A549 (cell line): ENCODE data around the gene INHA. TPM values are rescaled to one million over a fixed set of nuclear protein-coding genes. Genes with fewer than 3 reads are reported as not detected.

Source experiments
- ATAC-seq, 2 experiments: fragments of 200-7000 bp in 1 of 2; fragments of >200 bp in 1 of 2; cut with Nextera tagmentation in 1 of 2; cut with Tn5 transposase in 1 of 2; 3 replicates each; pipeline versions ENCODE4 v1.8.0 to v1.9.1; 2018 to 2020; ENCODE audit warnings: mild to moderate bottlenecking in 1 of 2, moderate library complexity in 1 of 2
- CTCF ChIA-PET: fragments of 300-600 bp; sonication (Branson Sonifier 250); formaldehyde crosslinking; extraction: SDS; loops from one replicate; lab custom pipeline; 2021; ENCODE audit warnings: antibody characterized with exemption, inconsistent platforms; lab: Yijun Ruan, JAX
- POLR2A ChIA-PET: fragments of 350-600 bp; formaldehyde crosslinking; extraction: SDS; loops from one replicate; lab custom pipeline; 2021; ENCODE audit warnings: antibody characterized with exemption, inconsistent platforms; lab: Yijun Ruan, JAX
- DNase-seq, 2 experiments: peaks; one replicate each; pipeline versions ENCODE4 v3.0.0 to v3.0.0-alpha.2; 2011 to 2016; ENCODE audit warnings: low read depth in 1 of 2, low spot score in 1 of 2
- FAIRE-seq: peaks from 2 replicates; lab custom pipeline; 2011; peaks lifted over from hg19 to GRCh38; lab: Jason Lieb, UNC
- H3K27ac ChIP-seq, 2 experiments: fragments of >200 bp; sonication (Bioruptor Twin); formaldehyde crosslinking; 3 replicates each; pipeline ENCODE4 v1.5.1; 2016 to 2017
- H3K4me1 ChIP-seq: fragments of >200 bp; sonication (Bioruptor Twin); formaldehyde crosslinking; 3 replicates; pipeline ENCODE4 v1.6.1; 2016
- H3K4me2 ChIP-seq: fragments of >200 bp; sonication (Bioruptor Twin); formaldehyde crosslinking; 3 replicates; pipeline ENCODE4 v1.6.1; 2016
- H3K4me3 ChIP-seq: fragments of >200 bp; sonication (Bioruptor Twin); formaldehyde crosslinking; 3 replicates; pipeline ENCODE4 v1.5.1; 2016
- H3K9me3 ChIP-seq: fragments of >200 bp; sonication (Bioruptor Twin); formaldehyde crosslinking; 3 replicates; pipeline ENCODE4 v1.6.1; 2016
- CBX8 ChIP-seq: fragments of 200-600 bp; sonication (generic); IDR thresholded peaks from 2 replicates; pipeline ENCODE4 v1.6.1; 2016
- CEBPB ChIP-seq, 2 experiments: fragments of >200 bp in 1 of 2; sonication (Bioruptor Twin) in 1 of 2; formaldehyde crosslinking in 1 of 2; IDR thresholded peaks; 2 replicates each; pipeline ENCODE4 v1.6.1; 2012 to 2016
- CHD4 ChIP-seq: fragments of 200-600 bp; sonication (generic); IDR thresholded peaks from 2 replicates; pipeline ENCODE4 v1.6.1; 2016; ENCODE audit warnings: antibody characterized with exemption, mild to moderate bottlenecking, borderline replicate concordance
- CTCF ChIP-seq: fragments of >200 bp; sonication (Bioruptor Twin); formaldehyde crosslinking; IDR thresholded peaks from 3 replicates; pipeline ENCODE4 v1.5.1; 2016
- EHMT2 ChIP-seq: fragments of 200-600 bp; sonication (generic); IDR thresholded peaks from 2 replicates; pipeline ENCODE4 v1.6.1; 2016; ENCODE audit warnings: antibody characterized with exemption, low read depth, mild to moderate bottlenecking, moderate library complexity
- FOSL2 ChIP-seq, 2 experiments: fragments of 450-650 bp in 1 of 2; fragments of >200 bp in 1 of 2; sonication (Bioruptor Twin) in 1 of 2; formaldehyde crosslinking; IDR thresholded peaks; 2 replicates each; pipeline versions ENCODE4 v1.5.0 to v1.6.1; 2016 to 2020; ENCODE audit warnings: mild to moderate bottlenecking in 1 of 2, moderate library complexity in 1 of 2
- HDAC2 ChIP-seq: fragments of 200-600 bp; sonication (generic); IDR thresholded peaks from 2 replicates; pipeline ENCODE4 v1.6.1; 2016
- HOXB13 ChIP-seq: fragments of 250-450 bp; sonication (Bioruptor Pico); IDR thresholded peaks from 2 replicates; pipeline ENCODE4 v1.5.0; 2020; ENCODE audit warnings: low read depth, mild to moderate bottlenecking, moderate library complexity
- HOXB5 ChIP-seq: fragments of 250-450 bp; sonication (Bioruptor Pico); IDR thresholded peaks from 2 replicates; pipeline ENCODE4 v1.5.0; 2020; ENCODE audit warnings: mild to moderate bottlenecking, moderate library complexity
- JUN ChIP-seq, 2 experiments: fragments of >200 bp; sonication (Bioruptor Twin); formaldehyde crosslinking; IDR thresholded peaks; 2 replicates in 1 of 2; 3 replicates in 1 of 2; pipeline ENCODE4 v1.6.1; 2016 to 2017
- JUNB ChIP-seq: fragments of >200 bp; sonication (Bioruptor Twin); formaldehyde crosslinking; IDR thresholded peaks from 2 replicates; pipeline ENCODE4 v1.6.1; 2016
- KDM5A ChIP-seq: fragments of 200-600 bp; sonication (generic); IDR thresholded peaks from 2 replicates; pipeline ENCODE4 v1.6.1; 2016; ENCODE audit warnings: antibody characterized with exemption, mild to moderate bottlenecking
- MAZ ChIP-seq: fragments of 150-350 bp; IDR thresholded peaks from 2 replicates; pipeline ENCODE4 v1.6.1; 2014; ENCODE audit warnings: antibody characterized with exemption, low read depth, low read length, borderline replicate concordance
- PHF8 ChIP-seq: fragments of 200-600 bp; sonication (generic); IDR thresholded peaks from 2 replicates; pipeline ENCODE4 v1.6.1; 2016; ENCODE audit warnings: low read depth, mild to moderate bottlenecking, antibody characterized with exemption, moderate library complexity, borderline replicate concordance
- RAD21 ChIP-seq, 2 experiments: fragments of >200 bp in 1 of 2; sonication (Bioruptor Twin) in 1 of 2; formaldehyde crosslinking in 1 of 2; IDR thresholded peaks in 1 of 2; conservative IDR thresholded peaks in 1 of 2; 2 replicates in 1 of 2; 3 replicates in 1 of 2; pipeline ENCODE4 v1.6.1; 2012 to 2018; ENCODE audit warnings: inconsistent platforms in 1 of 2
- RCOR1 ChIP-seq: fragments of 150-350 bp; IDR thresholded peaks from 2 replicates; pipeline ENCODE4 v1.6.1; 2014; ENCODE audit warnings: antibody characterized with exemption, low read length, low read depth
- RFX5 ChIP-seq: fragments of 450-650 bp; IDR thresholded peaks from 2 replicates; pipeline ENCODE4 v1.7.1; 2014; ENCODE audit warnings: antibody characterized with exemption, mild to moderate bottlenecking, moderate library complexity
- RNF2 ChIP-seq: fragments of 200-600 bp; sonication (generic); IDR thresholded peaks from 2 replicates; pipeline ENCODE4 v1.6.1; 2016; ENCODE audit warnings: low read depth, mild to moderate bottlenecking, antibody characterized with exemption, moderate library complexity, borderline replicate concordance
- SMC3 ChIP-seq: fragments of >200 bp; sonication (Bioruptor Twin); formaldehyde crosslinking; IDR thresholded peaks from 3 replicates; pipeline ENCODE4 v1.6.1; 2018; ENCODE audit warnings: inconsistent platforms
- SREBF2 ChIP-seq: fragments of 450-650 bp; IDR thresholded peaks from 2 replicates; pipeline ENCODE4 v1.6.1; 2014; ENCODE audit warnings: mild to moderate bottlenecking, moderate library complexity
- TP53 ChIP-seq: fragments of 250-450 bp; sonication (Bioruptor Pico); IDR thresholded peaks from 2 replicates; pipeline ENCODE4 v1.5.0; 2021; ENCODE audit warnings: mild to moderate bottlenecking, moderate library complexity
- ZC3H11A ChIP-seq: fragments of 450-650 bp; IDR thresholded peaks from 2 replicates; pipeline ENCODE4 v1.6.1; 2014; ENCODE audit warnings: antibody characterized with exemption, mild to moderate bottlenecking
- ZFP36 ChIP-seq: fragments of 450-650 bp; IDR thresholded peaks from 2 replicates; pipeline ENCODE4 v1.6.1; 2014; ENCODE audit warnings: borderline replicate concordance; ENCODE audit not compliant: partially characterized antibody
- WGBS: methylation state at CpG from one replicate; pipeline ENCODE4 v1.1.6; 2017; ENCODE audit errors: missing lambda C conversion rate; 5-methylcytosine and 5-hydroxymethylcytosine counted together
- polyA plus RNA-seq, 4 experiments: library from polyadenylated mRNA; depleted of rRNA in 3 of 4; stranded (reverse); fragments of >200 nt; fragmentation: RNase III in 1 of 4; extraction: RNeasy Plus Mini Kit Qiagen cat#74134 plus additional on column Dnase treatment in 1 of 4; gene quantifications; 2 replicates in 3 of 4; 3 replicates in 1 of 4; pipeline ENCODE4 v1.2.3, GENCODE V29; 2011 to 2017
- TF ChIP-seq, protein P1 (sequence below): fragments of 200-600 bp; sonication (generic); IDR thresholded peaks from 2 replicates; pipeline ENCODE4 v1.6.1; 2016; ENCODE audit warnings: antibody characterized with exemption, mild to moderate bottlenecking, moderate library complexity
- TF ChIP-seq, protein P2 (sequence below): fragments of >200 bp; sonication (Bioruptor Twin); formaldehyde crosslinking; IDR thresholded peaks from 3 replicates; pipeline ENCODE4 v1.6.1; 2016
- TF ChIP-seq, protein P3 (sequence below): fragments of 250-450 bp; sonication (Bioruptor Pico); IDR thresholded peaks from 2 replicates; pipeline ENCODE4 v1.5.0; 2020; ENCODE audit warnings: low read depth, mild to moderate bottlenecking, moderate library complexity

INHA gene
- polyA plus RNA-seq, 2 of the 4 experiments (the other 2 are of a cell fraction) = 0.49 to 0.72 TPM

DNA sequence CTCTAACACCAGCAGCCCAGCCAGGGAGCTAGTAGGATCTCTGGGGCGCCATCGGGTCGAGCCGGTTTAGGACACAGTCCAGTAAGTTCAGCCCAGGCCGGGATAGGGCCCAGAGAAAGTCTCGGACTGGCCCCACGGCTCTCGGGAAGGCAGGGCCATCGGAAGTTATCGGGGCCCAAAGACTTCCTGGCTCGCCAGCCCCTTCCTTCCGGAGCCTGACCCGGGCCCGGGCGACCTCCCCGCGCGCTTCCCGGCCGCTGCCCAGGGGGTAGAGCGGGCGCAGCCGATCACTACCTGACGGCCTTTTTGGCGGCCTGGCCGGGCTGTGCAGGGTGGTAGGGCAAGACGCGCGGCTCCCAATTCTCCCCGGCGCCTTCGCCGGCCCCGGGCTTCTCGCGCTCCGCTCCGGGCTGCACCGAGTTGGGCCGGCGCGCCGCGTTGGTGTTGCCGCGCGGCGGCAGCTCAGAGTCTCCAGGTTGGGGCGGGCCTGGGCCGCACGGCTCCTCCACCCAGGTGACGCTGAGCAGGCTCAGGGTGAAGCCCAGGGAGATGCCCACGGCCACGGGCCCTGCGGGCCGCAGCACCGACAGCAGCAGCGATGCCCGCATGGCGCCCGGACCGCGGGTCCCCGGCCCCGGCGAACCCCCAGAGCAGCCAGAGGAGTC is 29.0 kb upstream of the INHA start:
- Histone ChIP-seq H3K4me3 (peak overlapping the region; percentile 61), H3K9me3 (no peaks in the 10 kb centered on the region), H3K4me1 (peaks cover 12% of the 10 kb centered on the region), H3K4me2 (peak overlapping the region; percentile 89), H3K27ac (peak overlapping the region; percentile 58 to 89)
- 9% methylated on average over 5 of the region's 66 CpGs for WGBS
- DNase-seq (peak in 1 of 2 experiments; percentile 28), FAIRE-seq (no peak), ATAC-seq (peak; percentile 57 to 68)
- TF ChIP-seq JUNB (no peak), PHF8 (peak; percentile 76)
- ChIA-PET CTCF (interaction anchor here (0.7 to 79.1 kb wide), 15 partner anchors 9 to 147 kb away, joined by 3 to 3291 read pairs (median 7); partner anchors contain the start of genes ASIC4, GMPPA, INHA and OBSL1), POLR2A (interaction anchor here (1.7 kb wide), 1 partner anchor 55 kb away, joined by 5 read pairs; the partner anchor contains the start of gene STK11IP)

DNA sequence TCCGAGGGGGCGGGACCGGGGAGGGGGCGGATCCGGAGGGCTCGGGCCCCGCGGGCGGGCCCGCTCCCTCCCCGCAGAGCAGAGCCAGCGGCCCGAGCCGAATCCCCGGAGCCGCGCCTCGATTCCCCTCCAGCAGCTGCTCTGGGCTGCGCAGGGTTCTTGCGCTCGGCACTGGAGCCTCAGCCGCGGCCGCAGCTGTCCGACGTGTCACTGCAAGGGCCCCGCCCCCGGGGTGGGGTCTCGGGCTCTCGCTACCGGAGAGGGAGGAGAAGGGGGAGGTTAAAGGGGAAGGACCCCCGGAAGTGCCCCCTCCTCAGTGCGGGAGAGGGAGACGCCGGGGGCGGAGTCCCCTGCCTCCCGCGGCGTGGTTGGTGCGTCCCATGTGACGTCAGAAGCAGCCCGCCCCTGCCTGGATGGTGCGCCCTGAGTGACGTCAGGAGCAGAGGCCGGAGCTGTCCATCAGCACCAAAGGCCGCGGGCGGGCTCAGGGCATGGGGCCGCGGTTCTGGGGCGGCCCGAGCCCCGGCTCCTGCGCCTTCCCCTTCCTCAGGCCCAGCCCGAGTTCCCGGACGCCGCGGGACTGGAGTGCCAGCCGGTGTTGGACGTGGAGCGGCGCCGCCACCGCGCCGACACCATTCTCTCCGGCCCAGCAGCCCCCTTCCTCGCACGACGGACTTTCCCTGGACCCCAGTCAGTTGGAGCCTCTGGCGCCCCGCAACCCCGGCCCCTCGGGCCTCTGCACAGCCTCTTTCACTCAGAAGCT is 28.3 kb upstream of the INHA start, which contains the start of the genes CHPF and TMEM198:
TSS of gene CHPF (minus strand) at position 214 of the 763 bp plus-strand sequence. CDS start 271 bp downstream, outside the sequence.
TSS of gene TMEM198 (plus strand) at position 433 of the 763 bp plus-strand sequence. CDS start 700 bp downstream, outside the sequence.
- ATAC-seq = peak; percentile 66 to 78
- WGBS = 2% methylated on average over 21 of the region's 75 CpGs
- POLR2A ChIA-PET = interaction anchor here (1.3 to 1.7 kb wide), 2 partner anchors 9 to 54 kb away, joined by 3 to 5 read pairs; partner anchors contain the start of gene STK11IP
- Histone ChIP-seq H3K4me1 (peaks cover 12% of the 10 kb centered on the region), H3K4me3 (peak within 1 kb of the TSS; percentile 61), H3K9me3 (no peaks in the 10 kb centered on the region), H3K4me2 (peak within 1 kb of the TSS; percentile 89), H3K27ac (peak within 1 kb of the TSS; percentile 58 to 89)
- CTCF ChIA-PET = interaction anchor here (1.2 to 79.1 kb wide), 11 partner anchors 9 to 146 kb away, joined by 3 to 3291 read pairs (median 7); partner anchors contain the start of genes ASIC4, GMPPA, SPEG and STK11IP
- DNase-seq = peak; percentile 87 to 96
- no peak for FAIRE-seq
- TF ChIP-seq HOXB5 (CRISPR knock-in tag) (no peak), CBX8 (no peak), RCOR1 (no peak), ZFP36 (no peak), EHMT2 (peak; percentile 78), HOXB13 (CRISPR knock-in tag) (no peak), RFX5 (peak; percentile 56; the same call in 1 of the 2 replicates), KDM5A (no peak), CHD4 (no peak), RNF2 (no peak), JUN (IDR thresholded peaks at IDR 0.05) (no peak; a peak in 1 of 5 replicates), HDAC2 (no peak), CEBPB (IDR thresholded peaks at IDR 0.05) (no peak), MAZ (peak; percentile 94; the same call in 1 of the 2 replicates), RAD21 (conservative IDR thresholded peaks at IDR 0.05 in 1 of 2, IDR thresholded peaks at IDR 0.05 in 1 of 2) (no peak), ZC3H11A (no peak), SREBF2 (no peak), SMC3 (no peak), TP53 (CRISPR knock-in tag) (no peak), CTCF (no peak), FOSL2 (IDR thresholded peaks at IDR 0.05) (no peak), FOSL2 (CRISPR knock-in tag; IDR thresholded peaks at IDR 0.05) (peak; percentile 59; the same call in 1 of the 2 replicates), JUNB (no peak), PHF8 (no peak)
- TF ChIP-seq, protein P1, sequence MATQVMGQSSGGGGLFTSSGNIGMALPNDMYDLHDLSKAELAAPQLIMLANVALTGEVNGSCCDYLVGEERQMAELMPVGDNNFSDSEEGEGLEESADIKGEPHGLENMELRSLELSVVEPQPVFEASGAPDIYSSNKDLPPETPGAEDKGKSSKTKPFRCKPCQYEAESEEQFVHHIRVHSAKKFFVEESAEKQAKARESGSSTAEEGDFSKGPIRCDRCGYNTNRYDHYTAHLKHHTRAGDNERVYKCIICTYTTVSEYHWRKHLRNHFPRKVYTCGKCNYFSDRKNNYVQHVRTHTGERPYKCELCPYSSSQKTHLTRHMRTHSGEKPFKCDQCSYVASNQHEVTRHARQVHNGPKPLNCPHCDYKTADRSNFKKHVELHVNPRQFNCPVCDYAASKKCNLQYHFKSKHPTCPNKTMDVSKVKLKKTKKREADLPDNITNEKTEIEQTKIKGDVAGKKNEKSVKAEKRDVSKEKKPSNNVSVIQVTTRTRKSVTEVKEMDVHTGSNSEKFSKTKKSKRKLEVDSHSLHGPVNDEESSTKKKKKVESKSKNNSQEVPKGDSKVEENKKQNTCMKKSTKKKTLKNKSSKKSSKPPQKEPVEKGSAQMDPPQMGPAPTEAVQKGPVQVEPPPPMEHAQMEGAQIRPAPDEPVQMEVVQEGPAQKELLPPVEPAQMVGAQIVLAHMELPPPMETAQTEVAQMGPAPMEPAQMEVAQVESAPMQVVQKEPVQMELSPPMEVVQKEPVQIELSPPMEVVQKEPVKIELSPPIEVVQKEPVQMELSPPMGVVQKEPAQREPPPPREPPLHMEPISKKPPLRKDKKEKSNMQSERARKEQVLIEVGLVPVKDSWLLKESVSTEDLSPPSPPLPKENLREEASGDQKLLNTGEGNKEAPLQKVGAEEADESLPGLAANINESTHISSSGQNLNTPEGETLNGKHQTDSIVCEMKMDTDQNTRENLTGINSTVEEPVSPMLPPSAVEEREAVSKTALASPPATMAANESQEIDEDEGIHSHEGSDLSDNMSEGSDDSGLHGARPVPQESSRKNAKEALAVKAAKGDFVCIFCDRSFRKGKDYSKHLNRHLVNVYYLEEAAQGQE = peak; percentile 93
- TF ChIP-seq, protein P2, sequence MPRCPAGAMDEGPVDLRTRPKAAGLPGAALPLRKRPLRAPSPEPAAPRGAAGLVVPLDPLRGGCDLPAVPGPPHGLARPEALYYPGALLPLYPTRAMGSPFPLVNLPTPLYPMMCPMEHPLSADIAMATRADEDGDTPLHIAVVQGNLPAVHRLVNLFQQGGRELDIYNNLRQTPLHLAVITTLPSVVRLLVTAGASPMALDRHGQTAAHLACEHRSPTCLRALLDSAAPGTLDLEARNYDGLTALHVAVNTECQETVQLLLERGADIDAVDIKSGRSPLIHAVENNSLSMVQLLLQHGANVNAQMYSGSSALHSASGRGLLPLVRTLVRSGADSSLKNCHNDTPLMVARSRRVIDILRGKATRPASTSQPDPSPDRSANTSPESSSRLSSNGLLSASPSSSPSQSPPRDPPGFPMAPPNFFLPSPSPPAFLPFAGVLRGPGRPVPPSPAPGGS = no peak
- TF ChIP-seq, protein P3, sequence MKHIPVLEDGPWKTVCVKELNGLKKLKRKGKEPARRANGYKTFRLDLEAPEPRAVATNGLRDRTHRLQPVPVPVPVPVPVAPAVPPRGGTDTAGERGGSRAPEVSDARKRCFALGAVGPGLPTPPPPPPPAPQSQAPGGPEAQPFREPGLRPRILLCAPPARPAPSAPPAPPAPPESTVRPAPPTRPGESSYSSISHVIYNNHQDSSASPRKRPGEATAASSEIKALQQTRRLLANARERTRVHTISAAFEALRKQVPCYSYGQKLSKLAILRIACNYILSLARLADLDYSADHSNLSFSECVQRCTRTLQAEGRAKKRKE = no peak
